ENCODE results near the gene KRT6A.

DNA sequence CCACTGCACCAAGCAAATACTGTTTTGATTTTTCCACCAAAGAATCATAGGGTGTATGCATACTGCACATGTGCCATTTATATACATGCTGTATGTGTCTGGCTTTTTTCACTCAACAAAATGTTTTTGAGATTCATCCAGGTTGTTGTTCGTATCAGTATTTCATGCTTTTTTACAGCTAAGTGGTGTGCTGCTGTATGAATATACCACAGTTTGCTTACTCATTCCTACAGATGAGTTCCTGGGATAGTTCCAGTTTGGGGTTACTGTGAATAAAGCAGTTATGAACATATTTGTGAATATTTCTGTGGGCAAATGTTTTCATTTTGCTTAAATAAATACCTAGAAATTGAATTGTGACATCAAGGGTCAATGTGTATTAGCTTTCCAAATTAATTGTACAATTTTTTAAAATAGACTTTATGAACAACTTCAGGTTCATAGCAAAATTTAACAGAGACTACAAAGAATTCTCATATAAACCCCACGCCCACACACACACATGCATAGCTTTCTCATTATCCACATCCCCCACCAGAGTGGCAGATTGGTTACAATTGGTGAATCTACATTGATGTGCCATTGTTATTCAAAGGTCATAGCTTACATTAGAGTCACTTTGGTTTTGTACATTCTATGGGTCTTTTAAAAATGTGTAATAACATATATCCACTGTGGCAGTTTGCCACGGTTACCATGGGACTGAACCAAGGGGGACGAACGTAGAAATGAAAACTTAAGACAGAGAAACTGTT, 6.9 kb upstream of the KRT6A start:
- TF ChIP-seq, protein P1, sequence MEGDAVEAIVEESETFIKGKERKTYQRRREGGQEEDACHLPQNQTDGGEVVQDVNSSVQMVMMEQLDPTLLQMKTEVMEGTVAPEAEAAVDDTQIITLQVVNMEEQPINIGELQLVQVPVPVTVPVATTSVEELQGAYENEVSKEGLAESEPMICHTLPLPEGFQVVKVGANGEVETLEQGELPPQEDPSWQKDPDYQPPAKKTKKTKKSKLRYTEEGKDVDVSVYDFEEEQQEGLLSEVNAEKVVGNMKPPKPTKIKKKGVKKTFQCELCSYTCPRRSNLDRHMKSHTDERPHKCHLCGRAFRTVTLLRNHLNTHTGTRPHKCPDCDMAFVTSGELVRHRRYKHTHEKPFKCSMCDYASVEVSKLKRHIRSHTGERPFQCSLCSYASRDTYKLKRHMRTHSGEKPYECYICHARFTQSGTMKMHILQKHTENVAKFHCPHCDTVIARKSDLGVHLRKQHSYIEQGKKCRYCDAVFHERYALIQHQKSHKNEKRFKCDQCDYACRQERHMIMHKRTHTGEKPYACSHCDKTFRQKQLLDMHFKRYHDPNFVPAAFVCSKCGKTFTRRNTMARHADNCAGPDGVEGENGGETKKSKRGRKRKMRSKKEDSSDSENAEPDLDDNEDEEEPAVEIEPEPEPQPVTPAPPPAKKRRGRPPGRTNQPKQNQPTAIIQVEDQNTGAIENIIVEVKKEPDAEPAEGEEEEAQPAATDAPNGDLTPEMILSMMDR (IDR thresholded peaks at IDR 0.05) = no peak
- no peak for TF ChIP-seq EP300 (IDR thresholded peaks at IDR 0.05)
- no peak for TF ChIP-seq POLR2AphosphoS5 (IDR thresholded peaks at IDR 0.05)
- TF ChIP-seq POLR2A (IDR thresholded peaks at IDR 0.05) = no peak
